Right renal pelvis (tissue), 4 donors: Measurements from ENCODE around the gene SVOP. TPM values are rescaled to one million over a fixed set of nuclear protein-coding genes. Genes with fewer than 3 reads are reported as not detected.

Experiments used
- DNase-seq, 4 donors: peaks; one replicate each; pipeline ENCODE4 v3.0.0-alpha.2; 2013; ENCODE audit warnings: low read depth in 4 of 4, low spot score in 3 of 4, missing footprints in 1 of 4
- polyA plus RNA-seq, 4 donors: library from polyadenylated mRNA; unstranded; fragments of 120-200 nt; gene quantifications; one replicate each; pipeline ENCODE4 v1.2.1, GENCODE V29; 2013; ENCODE audit not compliant: insufficient read length in 4 of 4

Gene SVOP
- polyA plus RNA-seq, 4 donors, result 0.04 to 0.25 (median 0.18) TPM; not detected in 1

DNA sequence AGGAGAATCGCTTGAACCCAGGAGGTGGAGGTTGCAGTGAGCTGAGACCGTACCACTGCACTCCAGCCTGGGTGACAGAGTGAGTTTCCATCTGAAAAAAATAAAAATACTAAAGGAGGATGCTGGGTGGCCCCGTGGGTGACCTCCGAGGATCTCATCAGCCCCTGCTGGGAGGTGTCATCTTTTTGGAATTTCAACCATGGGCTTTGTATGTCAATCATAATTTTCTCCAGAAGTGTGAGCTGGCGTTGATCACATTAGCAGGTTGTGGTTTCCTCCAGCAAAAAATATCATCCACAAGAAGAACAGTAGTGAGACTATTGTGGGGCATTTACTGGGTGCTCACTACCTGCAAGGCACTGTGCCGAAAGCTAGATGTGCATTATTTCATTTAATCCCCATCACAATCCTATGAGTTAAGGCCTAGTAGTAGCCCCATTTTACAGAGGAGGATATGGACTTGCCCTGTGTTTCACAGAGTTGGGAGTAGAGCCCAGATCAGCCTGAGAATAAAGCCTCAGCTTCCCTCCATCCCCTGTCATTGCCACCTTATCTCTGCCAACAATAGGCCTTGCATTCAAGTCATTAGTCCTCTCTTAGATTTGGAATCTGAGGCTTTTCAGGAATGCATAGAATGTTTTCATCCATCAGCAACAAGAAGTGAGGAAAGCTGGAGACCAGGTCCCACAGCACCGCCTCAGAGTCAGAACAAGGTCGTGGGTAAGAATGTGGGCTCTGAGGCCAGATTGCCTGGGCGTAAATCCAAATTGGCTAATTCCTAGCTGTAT lies 39.8 kb downstream of the SVOP start:
- DNase-seq, result no peak

- DNase-seq, result no peak
These were observed 43.5 kb downstream of the SVOP start for GRCh38 chr12:108977360-108977759.

GRCh38 chr12:108975024-108975593 lies 45.8 kb downstream of the SVOP start:
- DNase-seq, result no peak

GRCh38 chr12:108973629-108974152 lies 47.2 kb downstream of the SVOP start:
- DNase-seq, result no peak

- no peak for DNase-seq
These were observed 48.5 kb downstream of the SVOP start for GRCh38 chr12:108972358-108972757.

GRCh38 chr12:108969622-108970021 lies 51.2 kb downstream of the SVOP start:
- no peak for DNase-seq

DNA sequence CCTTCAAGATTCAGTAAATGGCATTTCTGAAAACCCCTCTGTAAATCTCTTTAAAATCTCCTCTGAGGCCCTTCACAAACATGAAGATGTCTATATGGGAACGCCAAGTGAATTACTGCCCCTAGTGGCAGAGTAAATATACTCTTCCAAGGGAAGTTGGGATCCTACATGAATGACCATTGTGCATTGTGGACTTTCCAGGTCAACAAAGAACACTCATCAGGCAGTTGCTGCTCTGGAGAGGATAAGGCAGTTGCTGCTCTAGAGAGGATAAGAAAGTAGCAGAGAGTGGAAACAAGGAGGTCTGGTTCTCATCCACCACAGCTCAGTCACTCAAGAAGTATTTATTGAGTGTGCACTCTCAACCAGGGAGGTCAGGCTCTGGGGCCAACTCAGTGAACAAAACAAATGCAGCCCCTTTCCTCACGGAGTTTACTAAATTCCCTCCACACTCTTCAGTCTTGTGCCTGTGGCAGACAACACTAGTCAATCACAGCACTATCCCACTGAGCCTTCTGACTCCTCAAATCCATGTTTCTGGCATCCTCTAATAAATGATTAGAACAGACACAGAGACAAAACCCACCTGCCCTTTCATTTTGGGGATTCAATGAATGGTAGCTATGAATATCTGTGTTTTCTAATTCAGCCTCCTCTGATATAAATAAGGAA lies 52.9 kb downstream of the SVOP start:
- no peak for DNase-seq

DNA sequence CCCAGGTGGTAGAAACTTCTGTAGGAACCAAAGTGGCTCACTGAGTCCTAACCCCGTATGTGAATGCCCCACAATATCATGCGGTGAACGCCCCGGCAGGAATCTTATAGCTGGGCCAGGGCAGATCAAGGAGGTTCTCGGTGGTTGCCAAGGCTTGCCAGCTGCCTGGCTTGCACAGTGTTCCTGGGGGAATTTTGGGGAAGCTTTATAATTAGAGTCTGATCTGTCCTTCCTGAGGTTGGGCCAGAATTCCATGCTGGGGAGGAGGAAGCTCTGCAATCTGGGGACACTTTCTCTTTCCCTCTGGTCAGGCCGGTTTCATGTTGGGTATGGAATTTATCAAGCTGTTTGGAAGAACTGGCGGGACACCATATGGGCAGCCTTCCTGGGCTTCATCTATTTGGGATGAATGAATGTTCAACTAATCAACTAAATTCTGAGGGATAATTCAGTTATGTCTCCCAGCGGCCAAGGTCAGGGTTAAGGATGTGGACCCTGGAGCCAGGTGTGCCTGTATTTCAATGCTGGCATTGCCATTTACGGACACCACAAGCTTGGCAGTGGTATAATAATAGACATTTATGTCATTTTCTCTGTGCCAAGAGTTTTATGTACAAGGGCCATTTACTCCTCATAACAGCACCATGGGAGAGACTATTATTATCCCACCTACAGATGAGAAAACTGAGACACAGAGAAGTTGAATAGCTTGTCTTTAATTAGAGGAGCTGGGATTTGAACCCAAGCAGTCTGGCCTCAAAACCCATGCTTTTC lies 54.3 kb downstream of the SVOP start:
- no peak for DNase-seq

GRCh38 chr12:108965886-108966285 lies 55.0 kb downstream of the SVOP start:
- DNase-seq, result no peak

- DNase-seq, result no peak
These were observed 56.2 kb downstream of the SVOP start for GRCh38 chr12:108964371-108965352.

DNA sequence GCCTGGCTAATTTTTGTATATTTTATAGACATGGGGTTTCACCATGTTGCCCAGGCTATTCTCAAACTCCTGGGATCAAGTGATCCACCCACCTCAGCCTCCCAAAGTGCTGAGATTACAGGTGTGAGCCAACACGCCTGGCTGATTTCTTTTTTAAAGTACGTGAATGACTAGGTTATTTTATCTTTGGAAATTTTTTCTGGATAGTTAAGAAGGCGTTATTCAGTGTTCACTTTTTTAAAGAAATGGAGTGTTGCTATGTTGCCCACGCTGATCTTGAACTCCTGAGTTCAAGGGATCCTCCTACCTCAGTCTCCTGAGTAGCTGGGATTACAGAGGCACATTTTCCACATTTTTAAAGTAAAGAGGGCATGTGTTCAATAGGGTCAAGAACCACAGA lies 58.6 kb downstream of the SVOP start:
- no peak for DNase-seq

DNA sequence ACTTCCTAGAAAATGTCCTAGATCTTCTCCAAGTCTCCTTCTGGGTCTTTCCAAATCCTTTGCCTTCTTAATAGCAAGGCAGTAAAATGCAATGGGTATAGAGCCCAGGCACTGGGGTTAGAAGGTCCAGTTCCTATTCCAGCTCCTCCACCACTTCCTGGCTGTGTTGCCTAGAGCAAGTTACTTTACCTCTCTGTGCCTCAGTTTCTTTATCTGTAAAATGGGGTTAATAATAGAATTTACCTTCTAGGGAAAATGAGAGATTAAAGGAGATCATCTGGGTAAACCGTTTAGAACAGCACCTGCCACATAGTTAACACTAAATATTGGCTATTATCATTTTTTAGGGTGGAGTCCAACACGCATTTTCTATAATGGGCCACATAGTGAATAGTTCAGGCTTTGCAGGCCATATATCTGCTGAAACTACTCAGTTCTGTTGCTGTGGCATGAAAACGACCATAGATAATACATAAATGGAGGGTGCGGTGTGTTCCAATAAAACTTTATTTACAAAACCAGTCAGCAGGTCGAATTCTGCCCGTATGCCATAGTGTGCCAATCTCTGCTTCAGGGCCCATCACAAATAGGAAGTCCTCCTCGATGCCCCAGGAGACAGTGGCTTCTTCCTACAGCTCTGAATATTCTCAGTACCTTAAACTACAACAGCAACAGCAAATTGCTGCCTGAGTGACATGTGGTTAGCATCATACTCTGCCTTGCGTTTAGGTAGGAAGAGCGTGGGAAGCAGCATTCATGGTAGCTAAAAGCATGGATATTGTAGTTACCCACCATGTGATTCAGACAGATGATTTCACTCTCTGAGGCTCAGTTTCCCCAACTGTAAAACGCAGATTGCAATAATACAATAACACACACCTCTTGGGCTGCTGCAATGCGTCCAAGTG lies 60.9 kb downstream of the SVOP start:
- DNase-seq, result no peak

GRCh38 chr12:108955225-108955835 lies 65.5 kb downstream of the SVOP start:
- DNase-seq, result peak; percentile 65 to 89 (median 81)

DNA sequence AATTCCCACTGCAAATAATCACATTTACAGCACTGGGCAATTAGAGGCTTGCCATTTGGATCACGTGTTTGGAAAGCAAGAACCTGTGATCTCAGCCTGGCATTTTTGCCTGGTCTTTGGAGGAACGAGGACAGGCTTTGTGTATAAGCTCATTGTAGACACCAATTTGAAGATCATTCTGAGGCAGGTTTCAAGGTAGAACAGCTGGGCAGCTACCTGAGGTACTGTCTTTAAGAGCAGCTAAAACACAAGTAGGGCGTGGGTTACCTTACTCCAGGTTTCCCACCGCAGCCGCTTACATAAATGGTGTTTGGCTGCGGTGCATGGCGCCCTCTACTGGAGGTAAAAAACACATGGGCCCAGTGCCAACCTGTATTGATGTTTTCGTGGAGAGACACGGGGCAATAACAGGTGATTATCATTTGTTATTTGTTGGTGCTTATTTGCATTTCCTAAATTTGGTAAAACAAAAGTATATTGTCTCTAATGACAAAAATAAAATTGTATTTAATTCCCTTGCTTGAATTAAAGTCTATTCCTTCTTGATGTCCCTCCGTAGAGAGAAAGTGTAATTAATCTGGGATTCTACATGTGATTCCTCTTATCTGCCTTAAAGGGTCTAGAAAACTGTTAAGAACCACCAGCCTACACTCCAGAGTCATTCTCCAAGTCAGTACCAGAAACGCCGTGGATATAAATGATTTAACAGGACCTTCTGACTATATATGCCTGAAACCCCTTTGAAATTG lies 69.7 kb downstream of the SVOP start:
- peak; percentile 43 to 57 (median 51) for DNase-seq

DNA sequence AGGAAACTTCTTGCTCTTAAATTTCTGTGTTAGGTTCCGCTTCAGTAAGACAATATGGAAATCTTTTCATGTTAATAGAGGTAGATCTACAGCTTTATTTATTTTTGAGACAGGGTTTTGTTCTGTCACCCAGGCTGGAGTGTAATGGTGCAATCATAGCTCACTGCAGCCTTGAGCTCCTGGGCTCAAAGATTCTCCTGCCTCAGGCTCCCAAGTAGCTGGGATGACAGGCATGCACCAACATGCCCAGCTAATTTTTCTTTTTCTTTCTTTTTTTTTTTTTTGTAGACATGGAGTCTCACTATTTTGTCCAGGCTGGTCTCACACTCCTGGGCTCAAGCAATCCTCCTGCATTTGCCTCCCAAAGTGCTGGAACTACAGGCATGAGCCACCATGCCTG lies 70.9 kb downstream of the SVOP start:
- DNase-seq, result no peak

DNA sequence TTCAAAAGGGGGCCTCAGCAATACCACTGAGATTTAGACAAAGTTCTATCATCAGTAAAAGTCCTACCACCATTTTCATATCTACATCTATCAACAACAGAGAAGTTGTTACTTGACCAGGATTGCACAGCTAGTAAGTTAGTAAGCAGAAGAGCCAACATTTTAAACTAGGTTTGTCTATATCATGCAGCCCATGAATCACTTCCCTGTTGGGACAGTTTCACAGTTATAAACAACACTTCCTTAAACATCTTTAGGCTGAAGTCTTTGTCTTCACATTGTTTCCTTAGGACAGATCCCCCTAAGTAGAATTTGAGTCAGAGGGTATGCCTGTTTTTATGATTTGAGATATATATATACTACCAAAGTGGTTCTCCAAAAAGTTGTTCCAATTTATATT lies 72.5 kb downstream of the SVOP start:
- no peak for DNase-seq

DNA sequence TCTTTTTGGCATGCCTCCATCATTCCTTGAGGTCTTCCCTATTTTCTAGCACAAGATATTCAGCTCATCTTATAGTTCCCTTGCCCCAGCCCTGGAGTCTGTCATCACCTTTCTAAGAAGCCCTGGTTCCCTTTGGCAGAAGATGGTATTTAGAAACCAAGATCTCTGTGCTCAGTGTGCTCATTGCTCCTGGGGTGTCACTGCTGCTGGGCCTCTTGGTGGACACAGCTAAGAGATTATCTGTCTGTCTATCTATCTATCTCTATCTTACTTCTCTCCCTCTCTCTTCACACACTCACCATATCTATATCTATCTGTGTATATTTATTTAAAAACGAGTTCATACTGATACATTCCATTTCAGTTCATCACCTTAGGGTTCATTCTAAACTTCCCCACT lies 73.8 kb downstream of the SVOP start:
- no peak for DNase-seq
